Fibroblast of peridontal ligament (primary cell): ENCODE measurements around the gene HNRNPDL.
A peak's percentile ranks its signal among the peaks of the same experiment; 100 is the strongest.
"Not testable (repeated sequence)": the region's sequence is repeated elsewhere in the genome, so short reads cannot be mapped to it uniquely, and the experiment has no call there.

Experiments
- DNase-seq: peaks from one replicate; pipeline ENCODE4 v3.0.0-alpha.2; 2010; ENCODE audit errors: extremely low read depth

HNRNPDL gene

GRCh38 chr4:82432596-82432995 is 2.3 kb upstream of the HNRNPDL start:
- no peak for DNase-seq

- no peak for DNase-seq
Observed at GRCh38 chr4:82431831-82432230, 1.6 kb upstream of the HNRNPDL start.

- DNase-seq, result peak; percentile 33
Observed at GRCh38 chr4:82430964-82431745, 893 bp upstream of the HNRNPDL start.

- DNase-seq, result no peak
Observed at GRCh38 chr4:82429728-82430192, 502 bp downstream of the HNRNPDL start.

- peak; percentile 86 for DNase-seq
Observed at GRCh38 chr4:82428969-82429727, 1.1 kb downstream of the HNRNPDL start.

GRCh38 chr4:82428526-82428968 is 1.7 kb downstream of the HNRNPDL start:
- no peak for DNase-seq

- DNase-seq, result no peak
Observed at GRCh38 chr4:82425478-82425877, 4.8 kb downstream of the HNRNPDL start.

- DNase-seq, result peak; percentile 16
Observed at GRCh38 chr4:82423245-82424054, 6.8 kb downstream of the HNRNPDL start.

- no peak for DNase-seq
Observed at GRCh38 chr4:82422616-82423015, 7.6 kb downstream of the HNRNPDL start.

GRCh38 chr4:82421796-82422560 is 8.3 kb downstream of the HNRNPDL start:
- no peak for DNase-seq

- DNase-seq, result no peak
Observed at GRCh38 chr4:82419451-82419850, 10.8 kb downstream of the HNRNPDL start.

GRCh38 chr4:82415922-82416365 is 14.3 kb downstream of the HNRNPDL start:
- DNase-seq, result no peak

- DNase-seq, result not testable (repeated sequence)
Observed at GRCh38 chr4:82415061-82415460, 15.2 kb downstream of the HNRNPDL start.

GRCh38 chr4:82403725-82404124 is 26.5 kb downstream of the HNRNPDL start:
- peak; percentile 20 for DNase-seq

- DNase-seq, result no peak
Observed at GRCh38 chr4:82402196-82402775, 28.0 kb downstream of the HNRNPDL start.

GRCh38 chr4:82401600-82401999 is 28.7 kb downstream of the HNRNPDL start:
- no peak for DNase-seq

- DNase-seq, result no peak
Observed at GRCh38 chr4:82398263-82398662, 32.0 kb downstream of the HNRNPDL start.

- DNase-seq, result no peak
Observed at GRCh38 chr4:82397527-82397926, 32.7 kb downstream of the HNRNPDL start.

GRCh38 chr4:82394896-82395295 is 35.4 kb downstream of the HNRNPDL start:
- no peak for DNase-seq

- DNase-seq, result not testable (repeated sequence)
Observed at GRCh38 chr4:82390061-82390460, 40.2 kb downstream of the HNRNPDL start.

GRCh38 chr4:82388405-82388804 is 41.9 kb downstream of the HNRNPDL start:
- no peak for DNase-seq
